22Rv1 (cell line): ENCODE data around the gene TMEM117.
"Not testable (repeated sequence)": the region's sequence is repeated elsewhere in the genome, so short reads cannot be mapped to it uniquely, and the experiment has no call there.

Experiments used
- H3K27ac ChIP-seq: fragments of 450-650 bp; 2 replicates; pipeline ENCODE4 v1.5.1; 2017
- ZFX ChIP-seq: fragments of 450-650 bp; IDR thresholded peaks from 2 replicates; pipeline ENCODE4 v1.6.1; 2017; ENCODE audit warnings: antibody characterized with exemption, borderline replicate concordance
- TF ChIP-seq, protein P1 (sequence below): fragments of 450-650 bp; IDR thresholded peaks from 2 replicates; pipeline ENCODE4 v1.5.1; 2017; ENCODE audit warnings: mild to moderate bottlenecking

The TMEM117 gene

DNA sequence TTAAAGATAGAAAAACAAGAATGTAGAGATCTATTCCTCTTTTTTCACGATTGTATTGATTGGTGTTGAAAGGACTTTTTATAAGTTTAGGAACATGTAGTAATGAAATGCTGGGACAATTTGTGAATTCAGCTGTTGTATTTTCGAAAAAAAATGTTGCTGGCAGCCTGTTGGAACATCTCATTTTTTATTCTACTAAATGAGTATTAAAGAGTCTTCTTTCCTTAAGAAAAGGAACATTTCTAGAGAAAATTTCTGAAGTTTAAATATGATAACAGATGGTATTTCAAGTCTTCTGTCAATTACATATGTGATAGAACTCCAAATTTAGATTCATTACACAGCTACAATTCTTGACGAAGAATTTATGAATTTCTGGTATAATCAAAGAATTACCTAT is 189.6 kb downstream of the TMEM117 start:
- no peak for TF ChIP-seq ZFX
- TF ChIP-seq, protein P1, sequence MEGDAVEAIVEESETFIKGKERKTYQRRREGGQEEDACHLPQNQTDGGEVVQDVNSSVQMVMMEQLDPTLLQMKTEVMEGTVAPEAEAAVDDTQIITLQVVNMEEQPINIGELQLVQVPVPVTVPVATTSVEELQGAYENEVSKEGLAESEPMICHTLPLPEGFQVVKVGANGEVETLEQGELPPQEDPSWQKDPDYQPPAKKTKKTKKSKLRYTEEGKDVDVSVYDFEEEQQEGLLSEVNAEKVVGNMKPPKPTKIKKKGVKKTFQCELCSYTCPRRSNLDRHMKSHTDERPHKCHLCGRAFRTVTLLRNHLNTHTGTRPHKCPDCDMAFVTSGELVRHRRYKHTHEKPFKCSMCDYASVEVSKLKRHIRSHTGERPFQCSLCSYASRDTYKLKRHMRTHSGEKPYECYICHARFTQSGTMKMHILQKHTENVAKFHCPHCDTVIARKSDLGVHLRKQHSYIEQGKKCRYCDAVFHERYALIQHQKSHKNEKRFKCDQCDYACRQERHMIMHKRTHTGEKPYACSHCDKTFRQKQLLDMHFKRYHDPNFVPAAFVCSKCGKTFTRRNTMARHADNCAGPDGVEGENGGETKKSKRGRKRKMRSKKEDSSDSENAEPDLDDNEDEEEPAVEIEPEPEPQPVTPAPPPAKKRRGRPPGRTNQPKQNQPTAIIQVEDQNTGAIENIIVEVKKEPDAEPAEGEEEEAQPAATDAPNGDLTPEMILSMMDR: no peak
- H3K27ac ChIP-seq: no peak overlapping the region

DNA sequence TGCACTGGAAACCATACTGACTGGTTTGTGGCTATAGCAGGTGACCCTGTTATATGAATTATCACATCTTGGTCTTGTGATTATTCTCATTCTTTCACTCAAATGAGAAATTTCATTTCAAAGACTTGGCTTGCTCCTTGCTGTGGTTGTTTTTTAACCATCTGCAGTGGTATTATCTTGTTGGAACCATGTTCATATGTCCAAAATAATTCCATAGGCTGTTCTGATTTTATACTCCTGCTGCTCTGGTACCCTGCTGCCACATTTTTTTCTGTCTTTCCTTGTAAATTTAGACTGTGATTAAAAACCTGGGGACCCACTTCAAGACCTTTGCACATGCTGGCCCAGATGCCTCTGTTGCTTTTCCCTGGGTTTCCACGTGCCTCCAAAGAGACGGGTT is 190.2 kb downstream of the TMEM117 start:
- H3K27ac ChIP-seq: no peak overlapping the region
- TF ChIP-seq, protein P1: no peak
- TF ChIP-seq ZFX: no peak

DNA sequence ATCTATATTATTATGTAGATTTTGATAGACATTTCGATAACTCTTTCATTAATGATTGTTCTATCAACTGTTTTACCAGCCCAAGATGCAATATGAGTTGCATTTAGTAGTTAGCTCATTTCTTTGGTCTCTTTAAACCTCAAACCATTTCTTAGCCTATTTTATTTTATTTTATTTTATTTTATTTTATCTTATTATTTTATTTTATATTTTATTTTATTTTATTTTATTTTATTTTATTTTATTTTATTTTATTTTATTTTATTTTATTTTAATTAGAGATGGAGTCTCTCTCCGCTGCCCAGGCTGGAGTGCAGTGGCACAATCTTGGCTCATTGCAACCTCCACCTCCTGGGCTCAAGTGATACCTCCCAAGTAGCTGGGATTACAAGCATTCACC is 191.0 kb downstream of the TMEM117 start:
- H3K27ac ChIP-seq: not testable (repeated sequence)

DNA sequence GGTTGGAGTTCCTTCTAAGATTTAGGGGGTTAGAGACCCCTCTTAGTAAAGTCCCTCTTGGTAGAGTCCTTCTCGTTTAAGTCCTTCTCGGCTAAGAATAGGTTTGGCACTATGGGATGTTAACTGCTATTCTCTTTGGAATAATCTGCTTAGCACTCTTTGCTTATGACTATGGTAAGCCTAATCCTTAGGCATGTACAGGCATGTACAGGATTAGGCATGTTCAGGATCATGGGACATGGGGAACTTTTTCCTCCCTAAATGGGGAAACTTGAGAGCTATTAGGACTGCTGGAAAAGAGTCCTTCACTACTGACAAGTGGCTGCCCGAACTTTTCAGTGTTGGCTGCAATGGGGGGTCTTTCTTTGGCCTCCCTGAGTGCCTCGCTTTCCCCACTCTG is 193.3 kb downstream of the TMEM117 start:
- no peak overlapping the region for H3K27ac ChIP-seq
- TF ChIP-seq, protein P1: no peak
- TF ChIP-seq ZFX: no peak

DNA sequence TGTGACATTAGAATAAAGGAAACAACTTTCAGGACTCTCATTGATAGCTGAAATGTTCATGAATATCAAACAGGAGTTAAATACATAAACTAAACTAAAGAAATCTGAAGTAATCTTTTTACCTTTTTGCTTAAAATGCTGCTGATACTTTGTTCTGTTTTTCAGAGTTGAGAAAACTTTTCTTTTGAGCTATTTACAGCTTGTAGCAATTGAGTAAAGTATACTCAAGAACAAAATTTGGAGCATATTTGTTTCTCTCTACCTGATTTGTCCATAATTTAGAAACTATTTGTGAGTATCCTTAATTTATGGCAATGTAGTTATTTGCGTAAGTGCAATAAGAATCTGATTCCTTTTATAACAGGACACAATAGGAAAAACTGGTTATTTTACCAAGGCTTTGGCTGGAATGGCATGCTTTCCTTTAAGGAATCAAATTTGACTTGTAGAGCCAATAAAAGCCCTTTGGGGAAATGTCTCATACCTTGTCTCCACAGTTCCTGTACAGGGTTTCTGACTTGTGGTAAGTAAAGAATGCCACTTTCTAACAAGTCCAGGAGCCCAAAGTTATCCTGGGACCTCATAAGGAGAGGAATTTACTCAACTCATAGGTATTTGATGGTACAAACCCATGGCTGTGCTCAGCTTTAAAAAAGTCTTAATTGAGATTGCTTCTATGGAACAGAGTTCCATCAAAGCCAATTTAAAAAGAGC is 195.7 kb downstream of the TMEM117 start:
- no peak for TF ChIP-seq ZFX
- TF ChIP-seq, protein P1: no peak
- no peak overlapping the region for H3K27ac ChIP-seq

DNA sequence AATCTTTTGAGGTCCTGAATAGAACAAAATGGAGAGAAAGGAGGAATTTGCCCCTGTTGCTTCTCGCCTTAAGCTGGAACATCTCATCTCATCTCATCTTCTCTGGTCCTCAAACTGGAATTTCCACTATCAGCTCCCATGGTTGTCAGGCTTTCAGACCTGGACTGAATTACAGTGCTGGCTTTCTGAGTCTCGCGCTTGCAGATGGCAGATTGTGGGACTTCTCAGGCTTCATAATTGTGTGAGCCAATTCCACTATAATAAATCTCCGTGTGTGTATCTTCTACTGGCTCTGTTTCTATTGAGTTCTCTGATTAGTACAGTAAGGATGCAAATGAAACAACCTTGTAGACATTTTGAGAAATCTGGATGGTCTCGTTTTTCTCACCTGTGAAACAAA is 199.0 kb downstream of the TMEM117 start:
- TF ChIP-seq, protein P1: no peak
- TF ChIP-seq ZFX: no peak

DNA sequence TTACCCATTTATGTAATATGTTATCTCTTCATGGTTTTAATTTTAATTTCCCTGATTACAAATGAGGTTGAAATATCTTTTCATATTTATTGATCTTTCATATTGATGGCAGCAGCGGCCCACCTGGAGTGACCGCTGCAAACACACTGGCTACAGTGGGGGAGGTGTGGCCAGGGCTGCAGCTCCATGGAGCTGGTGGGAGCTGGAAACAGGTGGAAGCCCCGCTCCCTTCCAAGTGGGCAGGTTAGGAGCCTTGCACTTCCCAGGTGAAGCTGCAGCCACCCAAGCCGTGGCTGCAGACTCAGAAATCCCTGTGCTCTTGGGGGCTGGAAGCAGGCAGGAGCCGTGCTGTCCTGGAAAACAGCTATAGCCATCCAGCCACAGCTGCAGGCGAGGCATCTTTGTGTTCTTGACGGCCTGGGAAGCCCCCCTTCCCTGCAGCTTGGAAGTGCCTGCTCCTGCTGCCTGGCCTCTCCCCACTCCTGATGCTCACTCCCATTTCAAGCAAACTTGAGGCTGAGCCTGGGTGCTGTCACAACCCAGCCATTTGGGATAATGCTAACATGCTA is 201.1 kb downstream of the TMEM117 start:
- no peak for TF ChIP-seq ZFX
- TF ChIP-seq, protein P1: no peak
- H3K27ac ChIP-seq: no peak overlapping the region

More for the DNA sequence above, 199.0 kb downstream of the TMEM117 start:
- H3K27ac ChIP-seq: no peak overlapping the region
